ENCODE measurements around the gene TAOK3. TPM values are rescaled to one million over a fixed set of nuclear protein-coding genes. Genes with fewer than 3 reads are reported as not detected.

TAOK3 gene
- total RNA-seq, 6 experiments from 2014 or later: 26.0 to 30.7 (median 28.0) TPM

- H3K27me3 Mint-ChIP-seq (ENCODE audit: insufficient read depth): no peaks in the 10 kb centered on the region
- H3K4me3 Mint-ChIP-seq: no peak overlapping the region; the same call in 1 of the 2 replicates
- H3K36me3 Mint-ChIP-seq (ENCODE audit: low read depth): peaks cover 31% of the 10 kb centered on the region
- 0 out of 2 replicates have a peak overlapping the region, but pooled peaks have one; percentile 7 for H3K27ac Mint-ChIP-seq
- peak; percentile 96 for TF ChIP-seq CTCF (IDR thresholded peaks at IDR 0.05)
- H3K9me3 Mint-ChIP-seq: no peaks in the 10 kb centered on the region
- peak; percentile 68 for DNase-seq
- peaks cover 44% of the 10 kb centered on the region for H3K4me1 Mint-ChIP-seq (ENCODE audit: low read depth)
These were observed 32.3 kb upstream of the TAOK3 start for GRCh38 chr12:118404876-118405521.

GRCh38 chr12:118402251-118402650, 29.5 kb upstream of the TAOK3 start:
- Mint-ChIP-seq H3K4me1 (ENCODE audit: low read depth) (peaks cover 60% of the 10 kb centered on the region), H3K27ac (peak overlapping the region; percentile 91), H3K9me3 (no peaks in the 10 kb centered on the region), H3K27me3 (ENCODE audit: insufficient read depth) (no peaks in the 10 kb centered on the region; the same call in 1 of the 2 replicates), H3K36me3 (ENCODE audit: low read depth) (peaks cover 45% of the 10 kb centered on the region), H3K4me3 (peak overlapping the region; percentile 65)
- TF ChIP-seq CTCF (IDR thresholded peaks at IDR 0.05): no peak
- DNase-seq: peak; percentile 83

DNA sequence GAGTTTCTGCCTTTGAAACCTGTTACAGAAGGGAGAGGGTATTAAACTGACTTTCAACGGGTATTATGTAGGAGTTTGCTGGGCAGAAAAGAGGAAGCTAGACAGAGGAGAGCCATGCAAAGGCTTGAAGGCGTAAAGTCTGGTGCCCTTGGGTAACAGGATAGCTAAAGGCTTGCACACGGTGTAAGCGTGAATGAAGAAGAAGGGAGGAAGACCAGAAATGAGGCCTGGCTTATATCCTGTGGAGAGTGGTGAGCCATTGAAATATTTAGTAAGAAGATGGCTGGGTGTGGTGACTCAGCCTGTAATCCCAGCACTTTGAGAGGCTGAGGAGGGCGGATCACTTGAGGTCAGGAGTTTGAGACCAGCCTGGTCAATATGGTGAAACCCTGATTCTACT, 26.2 kb upstream of the TAOK3 start:
- H3K9me3 Mint-ChIP-seq: no peaks in the 10 kb centered on the region
- DNase-seq: no peak
- peak overlapping the region; percentile 22 for H3K27ac Mint-ChIP-seq
- H3K4me1 Mint-ChIP-seq (ENCODE audit: low read depth): peaks cover 42% of the 10 kb centered on the region
- TF ChIP-seq CTCF (IDR thresholded peaks at IDR 0.05): no peak
- H3K4me3 Mint-ChIP-seq: no peak overlapping the region
- peaks cover 47% of the 10 kb centered on the region for H3K36me3 Mint-ChIP-seq (ENCODE audit: low read depth)
- H3K27me3 Mint-ChIP-seq (ENCODE audit: insufficient read depth): no peaks in the 10 kb centered on the region; the same call in 1 of the 2 replicates

GRCh38 chr12:118398524-118398923, 25.8 kb upstream of the TAOK3 start:
- no peaks in the 10 kb centered on the region; the same call in 1 of the 2 replicates for H3K27me3 Mint-ChIP-seq (ENCODE audit: insufficient read depth)
- no peak overlapping the region for H3K4me3 Mint-ChIP-seq
- peak overlapping the region; percentile 22 for H3K27ac Mint-ChIP-seq
- H3K36me3 Mint-ChIP-seq (ENCODE audit: low read depth): peaks cover 45% of the 10 kb centered on the region
- no peaks in the 10 kb centered on the region for H3K9me3 Mint-ChIP-seq
- H3K4me1 Mint-ChIP-seq (ENCODE audit: low read depth): peaks cover 42% of the 10 kb centered on the region
- DNase-seq: no peak
- no peak for TF ChIP-seq CTCF (IDR thresholded peaks at IDR 0.05)

DNA sequence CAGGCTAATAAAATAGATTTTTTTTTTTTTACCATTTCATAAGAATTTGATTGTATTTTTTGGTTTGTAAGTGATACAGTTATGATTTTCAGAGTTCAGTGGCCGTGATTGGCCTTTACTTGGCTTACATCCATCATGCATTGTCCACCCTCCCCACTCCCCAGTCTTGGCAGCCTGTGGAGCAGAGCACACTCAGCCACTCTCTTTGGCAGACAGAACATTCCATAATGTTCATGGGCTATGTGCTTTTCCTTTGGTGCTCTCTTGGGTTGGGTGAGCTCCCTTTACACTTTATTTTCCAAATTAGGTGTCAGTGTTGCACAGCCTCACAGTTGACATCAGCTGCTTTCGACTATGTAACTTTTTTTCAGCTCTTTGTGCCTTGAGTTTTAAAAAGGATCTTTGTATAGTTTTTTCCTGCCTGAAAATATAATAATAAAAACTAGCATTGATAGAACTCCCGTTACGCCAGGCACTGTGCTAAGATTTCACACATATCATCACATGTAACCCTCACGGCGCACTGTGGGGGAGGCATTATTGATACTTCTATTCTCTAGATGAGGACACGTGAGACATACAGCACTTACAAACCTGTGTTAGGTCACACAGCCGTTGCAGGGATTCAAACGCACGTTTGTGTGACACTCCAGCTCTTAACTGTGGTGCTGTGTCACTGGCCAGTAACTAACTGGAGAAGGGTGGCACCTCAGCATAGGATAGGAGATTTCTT, 25.2 kb upstream of the TAOK3 start:
- Mint-ChIP-seq H3K27me3 (ENCODE audit: insufficient read depth) (no peaks in the 10 kb centered on the region; the same call in 1 of the 2 replicates), H3K9me3 (no peaks in the 10 kb centered on the region), H3K4me1 (ENCODE audit: low read depth) (peaks cover 38% of the 10 kb centered on the region), H3K4me3 (no peak overlapping the region), H3K36me3 (ENCODE audit: low read depth) (peaks cover 39% of the 10 kb centered on the region), H3K27ac (no peak overlapping the region)
- DNase-seq: no peak
- no peak for TF ChIP-seq CTCF (IDR thresholded peaks at IDR 0.05)
